Osteoblast (primary cell): ENCODE measurements around the gene UAP1. TPM values are rescaled to one million over a fixed set of nuclear protein-coding genes. Genes with fewer than 3 reads are reported as not detected.

Experiments
- DNase-seq: peaks from one replicate; pipeline ENCODE4 v3.0.0; 2011; ENCODE audit warnings: low spot score, mixed read lengths; ENCODE audit not compliant: insufficient read length; ENCODE audit errors: missing footprints
- H2AFZ ChIP-seq: 2 replicates; pipeline ENCODE4 v1.6.0; 2011; ENCODE audit warnings: mild to moderate bottlenecking, low read length
- H3K27ac ChIP-seq: 2 replicates; pipeline ENCODE4 v1.5.1; 2011; ENCODE audit warnings: mild to moderate bottlenecking, low read depth, low read length, moderate library complexity
- H3K27me3 ChIP-seq: 2 replicates; pipeline ENCODE4 v1.6.0; 2012; ENCODE audit warnings: mild to moderate bottlenecking, control low read depth, inconsistent platforms, low read length, moderate library complexity; ENCODE audit not compliant: insufficient read depth
- H3K36me3 ChIP-seq: 2 replicates; pipeline ENCODE4 v1.5.1; 2011; ENCODE audit warnings: mild to moderate bottlenecking, low read length, control low read depth, moderate library complexity; ENCODE audit not compliant: insufficient read depth
- H3K4me1 ChIP-seq: 2 replicates; pipeline ENCODE4 v1.5.1; 2011; ENCODE audit warnings: mild to moderate bottlenecking, low read length, control low read depth, moderate library complexity; ENCODE audit not compliant: insufficient read depth
- H3K4me2 ChIP-seq: 2 replicates; pipeline ENCODE4 v1.6.0; 2011; ENCODE audit warnings: mild to moderate bottlenecking, low read length; ENCODE audit not compliant: insufficient read depth
- H3K4me3 ChIP-seq: fragments of 200-600 bp; sonication (generic); 3 replicates; pipeline ENCODE4 v1.5.1; 2012; ENCODE audit warnings: mild to moderate bottlenecking, low read length, inconsistent platforms; ENCODE audit not compliant: insufficient read depth
- H3K79me2 ChIP-seq: 2 replicates; pipeline ENCODE4 v1.6.0; 2012; ENCODE audit warnings: mild to moderate bottlenecking, low read length, control low read depth, inconsistent platforms; ENCODE audit not compliant: insufficient read depth
- H3K9me3 ChIP-seq: 2 replicates; pipeline ENCODE4 v1.5.1; 2011; ENCODE audit warnings: low read depth, low read length, control low read depth
- H4K20me1 ChIP-seq: 2 replicates; pipeline ENCODE4 v1.6.0; 2012; ENCODE audit warnings: mild to moderate bottlenecking, low read length, control low read depth; ENCODE audit not compliant: insufficient read depth
- CTCF ChIP-seq: IDR thresholded peaks from 2 replicates; pipeline ENCODE4 v1.5.1; 2011; ENCODE audit warnings: mild to moderate bottlenecking, low read depth, low read length, moderate library complexity; ENCODE audit errors: extremely low read depth
- total RNA-seq: library from RNA; depleted of rRNA; stranded (reverse); fragments of >200 nt; gene quantifications from 2 replicates; pipeline ENCODE4 v1.2.3, GENCODE V29; 2012

The UAP1 gene
- total RNA-seq: 113 and 141 TPM in 2 replicates

DNA sequence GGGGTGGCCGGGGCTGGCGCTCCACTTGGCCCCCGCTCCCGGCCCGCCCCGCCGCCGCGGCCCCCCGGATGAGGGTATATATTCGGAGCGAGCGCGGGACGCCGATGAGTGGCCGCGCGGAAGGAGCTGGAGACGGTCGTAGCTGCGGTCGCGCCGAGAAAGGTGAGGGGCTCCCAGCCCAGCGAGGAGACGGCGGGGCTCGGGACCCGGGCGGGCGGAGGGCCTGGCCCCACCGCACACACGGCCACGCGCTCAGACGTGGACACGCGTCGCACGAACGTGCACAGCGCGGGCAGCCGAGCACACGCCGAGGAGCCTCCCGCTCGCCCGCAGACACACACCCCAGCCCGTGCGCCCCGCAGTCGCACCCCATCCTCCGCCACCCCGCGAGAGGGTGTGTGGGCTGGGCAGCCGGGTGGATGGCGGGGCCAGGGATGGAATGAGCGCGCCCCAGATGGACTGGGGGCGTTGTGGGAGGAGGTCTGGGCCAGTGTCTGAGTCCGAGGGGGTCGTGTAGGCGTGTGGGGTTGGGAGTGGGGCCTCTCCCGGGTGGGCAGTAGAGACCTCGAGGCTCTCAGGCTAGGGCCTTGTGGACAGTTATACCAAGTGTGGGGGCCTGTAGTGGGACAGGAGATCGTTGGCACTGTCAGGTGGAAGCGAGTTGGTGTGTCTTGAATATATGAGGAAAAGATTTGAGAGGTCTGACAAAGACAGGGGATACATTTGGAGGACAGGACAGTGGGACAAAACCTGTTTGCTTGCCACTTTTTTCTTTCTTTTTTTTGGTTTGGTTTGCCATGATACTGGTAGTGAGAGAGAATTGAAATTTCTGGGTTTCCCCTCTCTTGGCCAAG, at the start of gene UAP1:
TSS of gene UAP1 (plus strand) at position 107 of the 854 bp plus-strand sequence. CDS start 4,347 bp downstream, outside the sequence.
- H2AFZ ChIP-seq: peak within 1 kb of the TSS; percentile 90

GRCh38 chr1:162527314-162527713, 34.2 kb upstream of the UAP1 start:
- H3K4me1 ChIP-seq: no peaks in the 10 kb centered on the region
- peaks cover 10% of the 10 kb centered on the region for H3K79me2 ChIP-seq
- H3K4me3 ChIP-seq: no peak overlapping the region
- H3K36me3 ChIP-seq: peaks cover 18% of the 10 kb centered on the region
- H3K27me3 ChIP-seq: no peaks in the 10 kb centered on the region
- no peak overlapping the region for H3K4me2 ChIP-seq
- H3K27ac ChIP-seq: no peak overlapping the region
- no peaks in the 10 kb centered on the region for H3K9me3 ChIP-seq
- DNase-seq: no peak
- H4K20me1 ChIP-seq: no peaks in the 10 kb centered on the region
- no peak for TF ChIP-seq CTCF
- H2AFZ ChIP-seq: no peak overlapping the region

More for the DNA sequence above, at the start of gene UAP1:
- peak; percentile 86 for DNase-seq
- no peaks in the 10 kb centered on the region for H3K9me3 ChIP-seq
- no peaks in the 10 kb centered on the region for H3K27me3 ChIP-seq
- H3K36me3 ChIP-seq: peaks cover 14% of the 10 kb centered on the region
- H3K79me2 ChIP-seq: peaks cover 54% of the 10 kb centered on the region
- peaks cover 36% of the 10 kb centered on the region for H4K20me1 ChIP-seq
- peak within 1 kb of the TSS; percentile 91 for H3K4me3 ChIP-seq
- H3K27ac ChIP-seq: peak within 1 kb of the TSS; percentile 93
- peak within 1 kb of the TSS; percentile 85 for H3K4me2 ChIP-seq
- H3K4me1 ChIP-seq: peaks cover 37% of the 10 kb centered on the region
- TF ChIP-seq CTCF: no peak

DNA sequence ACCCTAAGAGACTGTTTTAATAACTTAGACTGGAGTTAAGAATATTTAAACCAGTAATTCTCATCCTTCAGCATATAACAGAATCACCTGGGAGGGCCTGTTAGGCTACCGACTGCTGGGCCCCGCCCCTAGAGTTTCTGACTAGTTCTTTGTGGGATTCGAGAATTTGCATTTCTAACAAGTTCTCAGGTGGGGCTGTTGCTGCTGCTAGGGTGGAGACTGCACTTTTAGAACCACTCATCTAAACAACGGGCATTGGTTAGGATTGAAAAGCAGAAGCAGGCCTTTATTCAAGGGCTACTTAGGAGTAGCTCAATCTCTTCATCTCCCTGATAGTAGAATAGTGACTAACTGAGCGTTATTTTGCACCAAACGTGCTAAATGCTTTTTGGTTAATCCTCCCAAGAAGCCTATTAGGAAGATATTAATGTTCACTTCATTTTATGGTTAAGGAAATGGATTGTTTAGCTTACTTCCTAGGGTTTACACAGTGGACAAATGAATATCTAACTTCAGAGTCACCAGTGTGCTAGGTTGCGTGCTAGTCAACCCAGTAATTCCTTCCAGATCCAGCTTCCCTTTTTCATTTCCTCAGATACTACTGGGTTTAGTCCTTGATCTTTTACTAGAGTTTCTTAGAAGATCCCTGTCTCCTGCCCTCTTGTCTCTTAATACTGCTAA, 31.1 kb upstream of the UAP1 start:
- Histone ChIP-seq H3K9me3 (no peaks in the 10 kb centered on the region), H3K4me2 (no peak overlapping the region), H3K27me3 (no peaks in the 10 kb centered on the region), H3K79me2 (peaks cover 7% of the 10 kb centered on the region), H2AFZ (no peak overlapping the region), H3K4me3 (no peak overlapping the region), H3K4me1 (no peaks in the 10 kb centered on the region), H4K20me1 (no peaks in the 10 kb centered on the region), H3K36me3 (peaks cover 3% of the 10 kb centered on the region), H3K27ac (no peak overlapping the region)
- no peak for TF ChIP-seq CTCF
- DNase-seq: no peak

DNA sequence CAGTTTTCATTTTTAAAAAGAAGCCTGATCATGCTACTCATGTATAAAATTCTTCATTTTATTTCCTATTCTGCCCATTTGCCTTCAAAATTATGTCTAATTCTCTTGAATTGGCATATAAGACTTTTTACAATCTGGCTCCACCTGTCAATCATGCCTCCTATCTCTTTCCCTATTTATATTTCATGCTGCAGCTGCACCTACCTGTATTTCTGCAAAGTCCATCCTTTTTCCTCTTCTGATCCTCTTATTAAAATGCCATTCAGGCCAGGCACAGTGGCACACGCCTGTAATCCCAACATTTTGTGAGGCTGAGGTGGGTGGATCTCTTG, 30.6 kb upstream of the UAP1 start:
- Histone ChIP-seq H4K20me1 (no peaks in the 10 kb centered on the region), H3K4me3 (no peak overlapping the region), H3K27ac (no peak overlapping the region), H3K9me3 (no peaks in the 10 kb centered on the region), H3K36me3 (peaks cover 3% of the 10 kb centered on the region), H2AFZ (no peak overlapping the region), H3K27me3 (no peaks in the 10 kb centered on the region), H3K4me1 (peaks cover 3% of the 10 kb centered on the region), H3K4me2 (no peak overlapping the region), H3K79me2 (peaks cover 7% of the 10 kb centered on the region)
- no peak for TF ChIP-seq CTCF
- no peak for DNase-seq
